ENCODE measurements around the gene RIPPLY3. TPM values are rescaled to one million over a fixed set of nuclear protein-coding genes. Genes with fewer than 3 reads are reported as not detected.

Gene RIPPLY3
- total and polyA plus RNA-seq, 2 of the 13 experiments (the other 11 are each of a cell fraction or from before 2014, with no cell fraction given): 0.09 to 2.9 TPM

- TF ChIP-seq RNF219 (CRISPR knock-in tag; IDR thresholded peaks at IDR 0.05): no peak
- TF ChIP-seq ZNF24 (IDR thresholded peaks at IDR 0.05): no peak
- 0 out of 2 replicates have a peak, but pooled peaks have one; percentile 51 for TF ChIP-seq MAZ (IDR thresholded peaks at IDR 0.05; ENCODE audit: borderline replicate concordance, low read depth, low read length)
- TF ChIP-seq MAZ (CRISPR knock-in tag; IDR thresholded peaks at IDR 0.05; ENCODE audit: low read depth): no peak
- TF ChIP-seq, protein P1, sequence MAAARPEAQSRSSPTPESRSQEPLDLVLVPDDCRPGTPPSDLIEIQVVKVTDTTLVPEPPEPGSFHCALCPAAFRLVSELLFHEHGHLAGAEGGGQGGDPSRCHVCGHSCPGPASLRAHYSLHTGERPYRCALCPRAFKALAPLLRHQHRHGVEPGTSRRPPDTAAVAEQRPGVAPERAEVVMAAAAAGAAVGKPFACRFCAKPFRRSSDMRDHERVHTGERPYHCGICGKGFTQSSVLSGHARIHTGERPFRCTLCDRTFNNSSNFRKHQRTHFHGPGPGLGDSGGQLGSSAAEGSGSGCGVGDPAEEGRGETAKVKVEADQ (CRISPR knock-in tag; IDR thresholded peaks at IDR 0.05; ENCODE audit: borderline replicate concordance): no peak
- no peak for TF ChIP-seq ZNF672 (CRISPR knock-in tag; IDR thresholded peaks at IDR 0.05)
- TF ChIP-seq CC2D1A (CRISPR knock-in tag; IDR thresholded peaks at IDR 0.05): no peak
- TF ChIP-seq RBM22 (optimal IDR thresholded peaks at IDR 0.05; ENCODE audit: low read length): no peak
- TF ChIP-seq, protein P2, sequence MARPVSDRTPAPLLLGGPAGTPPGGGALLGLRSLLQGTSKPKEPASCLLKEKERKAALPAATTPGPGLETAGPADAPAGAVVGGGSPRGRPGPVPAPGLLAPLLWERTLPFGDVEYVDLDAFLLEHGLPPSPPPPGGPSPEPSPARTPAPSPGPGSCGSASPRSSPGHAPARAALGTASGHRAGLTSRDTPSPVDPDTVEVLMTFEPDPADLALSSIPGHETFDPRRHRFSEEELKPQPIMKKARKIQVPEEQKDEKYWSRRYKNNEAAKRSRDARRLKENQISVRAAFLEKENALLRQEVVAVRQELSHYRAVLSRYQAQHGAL (CRISPR knock-in tag; IDR thresholded peaks at IDR 0.05; ENCODE audit: not compliant biosample characterization): no peak
- TF ChIP-seq PHB2 (IDR thresholded peaks at IDR 0.05; ENCODE audit: partially characterized antibody): no peak
- TF ChIP-seq ZNF350 (CRISPR knock-in tag; IDR thresholded peaks at IDR 0.05; ENCODE audit: borderline replicate concordance, low read depth): 0 out of 2 replicates have a peak, but pooled peaks have one; percentile 72
- no peak for TF ChIP-seq ZNF878 (CRISPR knock-in tag; IDR thresholded peaks at IDR 0.05)
- TF ChIP-seq, protein P3, sequence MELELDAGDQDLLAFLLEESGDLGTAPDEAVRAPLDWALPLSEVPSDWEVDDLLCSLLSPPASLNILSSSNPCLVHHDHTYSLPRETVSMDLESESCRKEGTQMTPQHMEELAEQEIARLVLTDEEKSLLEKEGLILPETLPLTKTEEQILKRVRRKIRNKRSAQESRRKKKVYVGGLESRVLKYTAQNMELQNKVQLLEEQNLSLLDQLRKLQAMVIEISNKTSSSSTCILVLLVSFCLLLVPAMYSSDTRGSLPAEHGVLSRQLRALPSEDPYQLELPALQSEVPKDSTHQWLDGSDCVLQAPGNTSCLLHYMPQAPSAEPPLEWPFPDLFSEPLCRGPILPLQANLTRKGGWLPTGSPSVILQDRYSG (CRISPR knock-in tag; IDR thresholded peaks at IDR 0.05): no peak
- TF ChIP-seq EED (CRISPR knock-in tag; IDR thresholded peaks at IDR 0.05): no peak
- no peak for TF ChIP-seq KDM4B (CRISPR knock-in tag; IDR thresholded peaks at IDR 0.05)
- TF ChIP-seq TCF7 (IDR thresholded peaks at IDR 0.05; ENCODE audit: low read depth): no peak
- TF ChIP-seq ADNP (CRISPR knock-in tag; IDR thresholded peaks at IDR 0.05): no peak
- TF ChIP-seq ZNF646 (CRISPR knock-in tag; IDR thresholded peaks at IDR 0.05): no peak
- TF ChIP-seq ZNF558 (CRISPR knock-in tag; IDR thresholded peaks at IDR 0.05; ENCODE audit: borderline replicate concordance): no peak
These were observed 3.3 kb downstream of the RIPPLY3 start (continued) for GRCh38 chr21:37009740-37010341.

Data from HepG2 (cell line).